GM21447 (cell line): Measurements from ENCODE around the gene SLC25A17.
"Not testable (repeated sequence)": the region's sequence is repeated elsewhere in the genome, so short reads cannot be mapped to it uniquely, and the experiment has no call there.

ENCODE experiments used
- ATAC-seq: cut with Tn5 transposase; IDR thresholded peaks from one replicate; pipeline ENCODE4 v1.9.1; 2021; ENCODE audit not compliant: unreplicated experiment

The SLC25A17 gene

GRCh38 chr22:40720538-40721256, 98.4 kb downstream of the SLC25A17 start:
- ATAC-seq: no peak

GRCh38 chr22:40720156-40720537, 99.0 kb downstream of the SLC25A17 start:
- ATAC-seq: not testable (repeated sequence)
